ENCODE data around the gene SLC4A11. TPM values are rescaled to one million over a fixed set of nuclear protein-coding genes. Genes with fewer than 3 reads are reported as not detected.

Gene SLC4A11
- total RNA-seq, 4 donors from 2014 or later = 4.5 to 26.0 (median 14.0) TPM

DNA sequence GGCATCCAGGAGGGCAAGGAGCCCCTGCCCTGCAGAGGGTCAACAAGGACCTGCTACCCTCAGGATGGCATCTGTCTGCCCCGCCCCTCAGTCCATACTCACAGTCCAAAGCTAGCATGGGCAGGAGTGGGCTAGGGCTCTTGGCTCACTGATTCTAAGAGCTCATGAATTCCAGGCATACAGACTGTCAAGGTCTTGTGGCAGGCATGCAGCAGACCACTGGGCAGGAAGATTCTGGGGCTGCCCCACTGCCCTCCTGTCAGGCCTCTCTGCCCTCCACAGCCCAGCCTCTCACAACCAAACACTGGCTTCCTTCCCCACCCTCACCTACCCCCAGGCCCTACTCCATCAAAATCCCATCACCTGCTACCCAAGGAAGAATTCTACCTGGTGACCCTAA lies 5.6 kb upstream of the SLC4A11 start:
- intact Hi-C loops (cut with DNase I; ENCODE audit: low total_unique reads) = no loop called here
- no peak overlapping the region for H3K4me3 ChIP-seq (ENCODE audit: low read depth, poor library complexity, severe bottlenecking)
- WGBS, 2 donors = 67 to 86% methylated on average over 1 of the region's 1 CpG

DNA sequence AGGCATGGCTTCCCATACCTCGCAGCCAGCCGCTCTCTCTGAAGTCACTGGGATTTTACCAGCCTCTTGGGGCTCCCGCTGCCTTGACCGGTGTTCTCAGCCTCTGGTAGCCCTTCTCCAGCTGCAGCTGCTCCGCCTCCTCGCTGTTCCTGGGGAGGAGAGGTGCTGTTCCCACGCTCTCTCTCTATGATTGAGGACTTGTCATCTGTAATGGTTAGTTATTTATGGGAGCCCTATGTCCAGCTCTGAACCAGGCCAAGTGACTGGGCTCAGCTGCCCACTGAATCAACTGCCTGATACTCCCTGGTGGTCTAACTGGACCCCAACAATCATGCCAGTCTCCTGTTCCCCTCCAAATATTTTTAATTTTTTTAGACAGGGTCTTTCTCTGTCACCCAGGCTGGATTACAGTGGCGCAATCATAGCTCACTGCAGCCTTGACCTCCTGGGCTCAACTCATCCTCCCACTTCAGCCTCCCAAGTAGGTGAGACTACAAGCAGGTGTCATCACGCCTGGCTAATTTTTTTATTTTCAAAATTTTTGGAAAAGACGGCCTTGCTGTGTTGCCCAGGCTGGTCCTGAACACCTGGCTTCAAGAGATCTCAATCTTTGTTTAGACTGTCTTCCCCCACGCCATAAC lies 4.8 kb upstream of the SLC4A11 start:
- 77 to 78% methylated on average over 11 of the region's 11 CpGs for WGBS, 2 donors
- no peak overlapping the region for H3K4me3 ChIP-seq (ENCODE audit: low read depth, poor library complexity, severe bottlenecking)
- intact Hi-C loops (cut with DNase I; ENCODE audit: low total_unique reads) = no loop called here
- TF ChIP-seq, protein P1, sequence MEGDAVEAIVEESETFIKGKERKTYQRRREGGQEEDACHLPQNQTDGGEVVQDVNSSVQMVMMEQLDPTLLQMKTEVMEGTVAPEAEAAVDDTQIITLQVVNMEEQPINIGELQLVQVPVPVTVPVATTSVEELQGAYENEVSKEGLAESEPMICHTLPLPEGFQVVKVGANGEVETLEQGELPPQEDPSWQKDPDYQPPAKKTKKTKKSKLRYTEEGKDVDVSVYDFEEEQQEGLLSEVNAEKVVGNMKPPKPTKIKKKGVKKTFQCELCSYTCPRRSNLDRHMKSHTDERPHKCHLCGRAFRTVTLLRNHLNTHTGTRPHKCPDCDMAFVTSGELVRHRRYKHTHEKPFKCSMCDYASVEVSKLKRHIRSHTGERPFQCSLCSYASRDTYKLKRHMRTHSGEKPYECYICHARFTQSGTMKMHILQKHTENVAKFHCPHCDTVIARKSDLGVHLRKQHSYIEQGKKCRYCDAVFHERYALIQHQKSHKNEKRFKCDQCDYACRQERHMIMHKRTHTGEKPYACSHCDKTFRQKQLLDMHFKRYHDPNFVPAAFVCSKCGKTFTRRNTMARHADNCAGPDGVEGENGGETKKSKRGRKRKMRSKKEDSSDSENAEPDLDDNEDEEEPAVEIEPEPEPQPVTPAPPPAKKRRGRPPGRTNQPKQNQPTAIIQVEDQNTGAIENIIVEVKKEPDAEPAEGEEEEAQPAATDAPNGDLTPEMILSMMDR (IDR thresholded peaks at IDR 0.05) = no peak
- TF ChIP-seq POLR2A (IDR thresholded peaks at IDR 0.05) = no peak
- DNase-seq (ENCODE audit: low spot score in 2 of 2) = no peak

More for the DNA sequence above, 5.6 kb upstream of the SLC4A11 start:
- no peak for DNase-seq (ENCODE audit: low spot score in 2 of 2)
- TF ChIP-seq, protein P1 (IDR thresholded peaks at IDR 0.05) = no peak
- TF ChIP-seq POLR2A (IDR thresholded peaks at IDR 0.05) = no peak

DNA sequence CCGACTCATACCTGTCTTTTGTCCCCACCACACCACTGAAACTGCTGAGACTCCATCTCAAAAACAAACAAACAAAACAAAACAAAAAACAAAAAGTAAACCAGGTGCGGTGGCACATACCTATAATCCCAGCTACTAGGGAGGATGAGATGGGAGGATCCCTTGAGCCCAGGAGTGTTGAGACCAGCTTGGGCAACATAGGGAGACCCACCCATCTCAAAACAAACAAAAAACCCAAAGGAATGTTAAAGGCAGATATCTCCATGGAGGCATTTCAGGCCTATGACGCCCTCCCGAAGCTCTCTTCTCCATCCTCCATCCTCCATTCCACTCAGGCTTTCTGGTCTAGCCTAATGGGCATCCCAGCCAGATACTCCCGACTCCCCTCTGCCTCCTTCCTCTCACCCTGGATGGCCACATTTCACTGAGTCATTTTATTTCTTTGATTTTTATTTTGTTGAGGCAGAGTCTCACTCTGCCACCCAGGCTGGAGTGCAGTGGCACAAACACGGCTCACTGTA lies 3.2 kb upstream of the SLC4A11 start:
- no peak overlapping the region for H3K4me3 ChIP-seq (ENCODE audit: low read depth, poor library complexity, severe bottlenecking)
- 69 to 79% methylated on average over 6 of the region's 6 CpGs for WGBS, 2 donors
- TF ChIP-seq, protein P1 (IDR thresholded peaks at IDR 0.05) = no peak
- no peak for TF ChIP-seq POLR2A (IDR thresholded peaks at IDR 0.05)

DNA sequence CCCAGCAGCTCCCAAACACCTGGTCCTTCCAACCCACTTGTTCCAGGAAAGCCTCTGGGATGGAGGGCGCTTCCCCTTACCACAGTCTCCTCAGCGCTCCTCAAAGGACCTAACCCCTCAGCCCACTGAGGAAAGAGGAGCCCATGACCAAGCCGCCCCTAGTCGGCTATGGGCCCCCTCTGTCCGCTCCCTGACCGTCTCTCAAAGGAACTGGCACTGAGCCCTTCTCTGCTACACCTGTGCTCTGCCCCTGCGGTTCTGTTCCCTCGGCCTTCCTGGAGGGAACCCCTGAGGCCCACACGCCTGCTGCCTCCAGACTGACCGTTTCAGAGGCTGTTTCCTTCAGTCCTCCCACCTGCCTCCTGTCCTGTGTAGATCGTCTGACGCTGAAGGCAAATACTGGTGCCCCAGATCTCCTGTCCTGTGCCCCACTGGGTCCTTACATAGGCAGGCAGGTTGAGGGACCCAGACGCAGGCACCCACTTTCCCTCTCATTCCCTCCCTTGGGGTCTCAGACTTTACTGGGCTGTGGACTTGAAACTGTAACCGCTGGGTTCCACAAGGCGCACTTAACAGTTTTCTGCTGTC lies 1.9 kb upstream of the SLC4A11 start:
- WGBS, 2 donors = 88 to 93% methylated on average over 15 of the region's 15 CpGs
- no peak overlapping the region for H3K4me3 ChIP-seq (ENCODE audit: low read depth, poor library complexity, severe bottlenecking)
- intact Hi-C loops (cut with DNase I; ENCODE audit: low total_unique reads) = no loop called here
- TF ChIP-seq, protein P1 (IDR thresholded peaks at IDR 0.05) = no peak
- no peak for TF ChIP-seq POLR2A (IDR thresholded peaks at IDR 0.05)
- no peak for DNase-seq (ENCODE audit: low spot score in 2 of 2)

More for the DNA sequence above, 3.2 kb upstream of the SLC4A11 start:
- intact Hi-C loops (cut with DNase I; ENCODE audit: low total_unique reads) = no loop called here
- DNase-seq (ENCODE audit: low spot score in 2 of 2) = no peak

DNA sequence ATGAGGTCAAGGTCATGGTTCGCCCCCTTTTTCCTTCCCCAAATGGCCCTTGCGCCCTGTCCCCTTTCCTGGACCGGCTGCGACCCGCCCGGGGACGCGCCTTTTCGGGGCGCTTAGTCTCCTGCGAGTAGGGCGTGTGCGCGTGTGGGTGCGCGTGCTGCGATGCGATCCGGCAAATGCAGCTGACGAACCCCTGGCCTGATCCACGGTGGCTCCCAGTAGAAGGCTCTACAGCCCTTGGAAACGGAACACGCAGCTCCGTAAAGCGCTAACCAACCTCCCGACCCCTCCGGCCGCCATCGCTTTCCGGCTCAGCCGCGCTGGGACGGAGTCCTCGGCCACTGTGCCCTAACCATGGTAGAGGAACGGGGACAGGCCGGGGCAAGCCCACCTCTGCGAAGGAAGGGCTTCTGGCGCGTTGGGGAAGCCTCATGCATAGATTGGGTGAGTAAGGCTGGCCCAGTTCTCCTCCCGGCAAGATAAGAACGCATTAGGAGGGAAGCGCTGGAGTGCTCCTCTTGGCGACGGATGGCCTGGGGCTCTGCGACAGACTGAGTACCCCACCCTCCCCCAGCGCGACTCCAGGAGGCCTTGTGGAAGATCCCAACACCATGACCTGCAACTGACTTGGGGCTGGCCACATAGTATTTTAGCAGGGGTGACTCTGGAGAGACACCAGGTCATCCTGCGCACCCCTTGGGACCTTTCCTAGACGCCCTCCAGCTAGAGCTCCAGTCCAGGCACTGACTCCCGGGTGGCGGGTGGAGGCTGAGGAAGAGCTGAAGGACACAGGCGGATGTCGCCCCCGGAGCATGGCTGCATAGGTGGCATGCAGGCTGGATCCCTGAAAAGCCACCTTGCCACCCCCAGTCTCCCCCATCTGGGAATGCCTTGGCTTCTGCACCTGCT lies 1.1 kb upstream of the SLC4A11 start:
- DNase-seq (ENCODE audit: low spot score in 2 of 2) = no peak
- intact Hi-C loops (cut with DNase I; ENCODE audit: low total_unique reads) = no loop called here
- whole genome bisulfite sequencing, 2 donors = 7 to 14% methylated on average over 28 to 53 of the region's 54 CpGs
- peak overlapping the region; percentile 41 for H3K4me3 ChIP-seq (ENCODE audit: low read depth, poor library complexity, severe bottlenecking)
- no peak for TF ChIP-seq POLR2A (IDR thresholded peaks at IDR 0.05)
- TF ChIP-seq, protein P1 (IDR thresholded peaks at IDR 0.05) = no peak

Data from lower leg skin (tissue), 4 donors.